GM12872 (cell line): ENCODE measurements around the gene SLC39A13.

ENCODE experiments used
- CTCF ChIP-seq: IDR thresholded peaks from 3 replicates; pipeline ENCODE4 v1.5.1; 2011; ENCODE audit warnings: low read depth, mild to moderate bottlenecking, low read length, moderate library complexity; ENCODE audit not compliant: insufficient read depth

The SLC39A13 gene

GRCh38 chr11:47387944-47388696 is 20.3 kb upstream of the SLC39A13 start:
- no peak for TF ChIP-seq CTCF

- no peak for TF ChIP-seq CTCF
Observed at GRCh38 chr11:47388697-47389576, 19.5 kb upstream of the SLC39A13 start.

- no peak for TF ChIP-seq CTCF
Observed at GRCh38 chr11:47389577-47390421, 18.6 kb upstream of the SLC39A13 start.

- TF ChIP-seq CTCF, result no peak
Observed at GRCh38 chr11:47390422-47390760, 18.0 kb upstream of the SLC39A13 start.

GRCh38 chr11:47391077-47391583 is 17.3 kb upstream of the SLC39A13 start:
- no peak for TF ChIP-seq CTCF

GRCh38 chr11:47391711-47392432 is 16.5 kb upstream of the SLC39A13 start:
- no peak for TF ChIP-seq CTCF
